ENCODE results near the gene EPDR1.

DNA sequence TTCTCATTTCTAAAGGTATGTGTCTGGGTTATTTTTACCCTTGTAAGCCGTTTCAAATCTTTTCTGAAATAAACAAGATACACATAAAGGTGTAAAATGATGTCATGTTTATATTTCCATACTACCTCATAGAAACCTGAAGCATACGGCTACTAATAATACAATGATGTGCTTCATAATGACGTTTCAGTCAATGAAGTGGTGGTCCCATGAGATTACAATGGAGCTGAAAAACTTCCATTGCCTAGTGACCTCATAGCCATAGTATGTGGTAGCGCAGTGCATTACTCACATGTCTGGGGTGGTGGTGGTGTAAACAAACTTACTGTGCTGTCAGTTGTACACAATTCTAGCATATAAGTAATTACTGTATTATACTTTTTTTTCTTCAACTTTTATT is 24.9 kb downstream of the EPDR1 start:
- TF ChIP-seq, protein P1, sequence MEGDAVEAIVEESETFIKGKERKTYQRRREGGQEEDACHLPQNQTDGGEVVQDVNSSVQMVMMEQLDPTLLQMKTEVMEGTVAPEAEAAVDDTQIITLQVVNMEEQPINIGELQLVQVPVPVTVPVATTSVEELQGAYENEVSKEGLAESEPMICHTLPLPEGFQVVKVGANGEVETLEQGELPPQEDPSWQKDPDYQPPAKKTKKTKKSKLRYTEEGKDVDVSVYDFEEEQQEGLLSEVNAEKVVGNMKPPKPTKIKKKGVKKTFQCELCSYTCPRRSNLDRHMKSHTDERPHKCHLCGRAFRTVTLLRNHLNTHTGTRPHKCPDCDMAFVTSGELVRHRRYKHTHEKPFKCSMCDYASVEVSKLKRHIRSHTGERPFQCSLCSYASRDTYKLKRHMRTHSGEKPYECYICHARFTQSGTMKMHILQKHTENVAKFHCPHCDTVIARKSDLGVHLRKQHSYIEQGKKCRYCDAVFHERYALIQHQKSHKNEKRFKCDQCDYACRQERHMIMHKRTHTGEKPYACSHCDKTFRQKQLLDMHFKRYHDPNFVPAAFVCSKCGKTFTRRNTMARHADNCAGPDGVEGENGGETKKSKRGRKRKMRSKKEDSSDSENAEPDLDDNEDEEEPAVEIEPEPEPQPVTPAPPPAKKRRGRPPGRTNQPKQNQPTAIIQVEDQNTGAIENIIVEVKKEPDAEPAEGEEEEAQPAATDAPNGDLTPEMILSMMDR (conservative IDR thresholded peaks at IDR 0.05 in 1 of 2, IDR thresholded peaks at IDR 0.05 in 1 of 2; ENCODE audit: extremely low read depth in 1 of 2, insufficient read depth in 1 of 2, low read depth in 1 of 2, low read length in 2 of 2) = no peak
- no peak for TF ChIP-seq EZH2 (IDR thresholded peaks at IDR 0.05; ENCODE audit: borderline replicate concordance, low read length)

Measured in mammary epithelial cell (primary cell).